Measurements from ENCODE around the gene CTSG.
"Not testable (repeated sequence)": the region's sequence is repeated elsewhere in the genome, so short reads cannot be mapped to it uniquely, and the experiment has no call there.

The CTSG gene

GRCh38 chr14:24576182-24576581 is at the start of gene CTSG:
Gene CTSG (minus strand): TSS chr14:24576250. CDS start chr14:24576223, 27 bp downstream.
- DNase-seq (ENCODE audit: low spot score in 2 of 2) (no peak), ATAC-seq (no peak)
- Mint-ChIP-seq H3K9me3 (no peaks in the 10 kb centered on the region), H3K4me3 (no peak within 1 kb of the TSS), H3K36me3 (no peaks in the 10 kb centered on the region), H3K4me1 (no peaks in the 10 kb centered on the region), H3K27ac (peak within 1 kb of the TSS; percentile 48)

- Mint-ChIP-seq H3K4me1 (peaks cover 54% of the 10 kb centered on the region), H3K27ac (peak overlapping the region; percentile 92), H3K4me3 (peak overlapping the region; percentile 25), H3K9me3 (no peaks in the 10 kb centered on the region), H3K36me3 (peaks cover 12% of the 10 kb centered on the region)
- no peak for ATAC-seq
- DNase-seq (ENCODE audit: low spot score in 2 of 2), result no peak
Observed at GRCh38 chr14:24613747-24614146, 37.7 kb upstream of the CTSG start.

- Mint-ChIP-seq H3K27ac (peak overlapping the region; percentile 92), H3K4me3 (peak overlapping the region; percentile 25), H3K9me3 (no peaks in the 10 kb centered on the region), H3K36me3 (peaks cover 17% of the 10 kb centered on the region), H3K4me1 (peaks cover 59% of the 10 kb centered on the region)
- peak; percentile 25 for ATAC-seq
- no peak for DNase-seq (ENCODE audit: low spot score in 2 of 2)
Observed at GRCh38 chr14:24613241-24613640, 37.2 kb upstream of the CTSG start.

GRCh38 chr14:24612196-24612595 is 36.1 kb upstream of the CTSG start:
- peaks cover 27% of the 10 kb centered on the region for H3K36me3 Mint-ChIP-seq
- no peak for DNase-seq (ENCODE audit: low spot score in 2 of 2)
- peak overlapping the region; percentile 25 for H3K4me3 Mint-ChIP-seq
- H3K27ac Mint-ChIP-seq, result peak overlapping the region; percentile 92
- H3K9me3 Mint-ChIP-seq, result no peaks in the 10 kb centered on the region
- peak; percentile 33 for ATAC-seq
- peaks cover 70% of the 10 kb centered on the region for H3K4me1 Mint-ChIP-seq

- H3K4me1 Mint-ChIP-seq, result peaks cover 85% of the 10 kb centered on the region
- peak in 1 of 2 donors; percentile 58 for DNase-seq (ENCODE audit: low spot score in 2 of 2)
- peak; percentile 87 for ATAC-seq
- H3K27ac Mint-ChIP-seq, result peak within 1 kb of the TSS; percentile 97
- no peaks in the 10 kb centered on the region for H3K9me3 Mint-ChIP-seq
- peak within 1 kb of the TSS; percentile 85 for H3K4me3 Mint-ChIP-seq
- H3K36me3 Mint-ChIP-seq, result peaks cover 47% of the 10 kb centered on the region
Observed at GRCh38 chr14:24609655-24610344, 33.8 kb upstream of the CTSG start, which contains the start of gene GZMH. Gene GZMH (minus strand): TSS chr14:24609685. CDS start chr14:24609613, 72 bp downstream.

- H3K9me3 Mint-ChIP-seq, result no peaks in the 10 kb centered on the region
- peak overlapping the region; percentile 97 for H3K27ac Mint-ChIP-seq
- peaks cover 47% of the 10 kb centered on the region for H3K36me3 Mint-ChIP-seq
- peaks cover 68% of the 10 kb centered on the region for H3K4me1 Mint-ChIP-seq
- peak overlapping the region; percentile 85 for H3K4me3 Mint-ChIP-seq
- no peak for DNase-seq (ENCODE audit: low spot score in 2 of 2)
- peak; percentile 27 for ATAC-seq
Observed at GRCh38 chr14:24607635-24608514, 31.8 kb upstream of the CTSG start.

- H3K4me1 Mint-ChIP-seq, result peaks cover 60% of the 10 kb centered on the region
- peak; percentile 67 for ATAC-seq
- peak in 1 of 2 donors; percentile 64 for DNase-seq (ENCODE audit: low spot score in 2 of 2)
- H3K36me3 Mint-ChIP-seq, result peaks cover 47% of the 10 kb centered on the region
- H3K27ac Mint-ChIP-seq, result peak overlapping the region; percentile 97
- H3K4me3 Mint-ChIP-seq, result peak overlapping the region; percentile 85
- H3K9me3 Mint-ChIP-seq, result no peaks in the 10 kb centered on the region
Observed at GRCh38 chr14:24607081-24607480, 31.0 kb upstream of the CTSG start.

GRCh38 chr14:24606297-24606696 is 30.2 kb upstream of the CTSG start:
- Mint-ChIP-seq H3K36me3 (peaks cover 47% of the 10 kb centered on the region), H3K4me1 (peaks cover 54% of the 10 kb centered on the region), H3K4me3 (peak overlapping the region; percentile 85), H3K27ac (peak overlapping the region; percentile 97), H3K9me3 (no peaks in the 10 kb centered on the region)
- DNase-seq (ENCODE audit: low spot score in 2 of 2) (no peak), ATAC-seq (no peak)

- peaks cover 54% of the 10 kb centered on the region for H3K4me1 Mint-ChIP-seq
- ATAC-seq, result peak; percentile 73
- peak; percentile 72 to 89 for DNase-seq (ENCODE audit: low spot score in 2 of 2)
- H3K27ac Mint-ChIP-seq, result peak overlapping the region; percentile 97
- H3K36me3 Mint-ChIP-seq, result peaks cover 47% of the 10 kb centered on the region
- no peaks in the 10 kb centered on the region for H3K9me3 Mint-ChIP-seq
- H3K4me3 Mint-ChIP-seq, result peak overlapping the region; percentile 85
Observed at GRCh38 chr14:24605435-24606190, 29.6 kb upstream of the CTSG start.

GRCh38 chr14:24597403-24597802 is 21.4 kb upstream of the CTSG start:
- Mint-ChIP-seq H3K27ac (no peak overlapping the region), H3K9me3 (peaks cover 16% of the 10 kb centered on the region), H3K4me3 (no peak overlapping the region), H3K36me3 (no peaks in the 10 kb centered on the region), H3K4me1 (no peaks in the 10 kb centered on the region)
- no peak for ATAC-seq
- no peak for DNase-seq (ENCODE audit: low spot score in 2 of 2)

GRCh38 chr14:24595073-24595808 is 19.2 kb upstream of the CTSG start:
- ATAC-seq, result no peak
- Mint-ChIP-seq H3K27ac (peak overlapping the region; percentile 63), H3K4me3 (no peak overlapping the region), H3K4me1 (no peaks in the 10 kb centered on the region), H3K9me3 (peaks cover 18% of the 10 kb centered on the region), H3K36me3 (no peaks in the 10 kb centered on the region)
- no peak for DNase-seq (ENCODE audit: low spot score in 2 of 2)

- not testable (repeated sequence) for DNase-seq (ENCODE audit: low spot score in 2 of 2); H3K4me3 Mint-ChIP-seq; H3K27ac Mint-ChIP-seq; ATAC-seq; H3K4me1 Mint-ChIP-seq; H3K36me3 Mint-ChIP-seq
- H3K9me3 Mint-ChIP-seq, result peaks cover 11% of the 10 kb centered on the region
Observed at GRCh38 chr14:24591004-24591403, 15.0 kb upstream of the CTSG start.

GRCh38 chr14:24584402-24584801 is 8.4 kb upstream of the CTSG start:
- not testable (repeated sequence) for H3K4me1 Mint-ChIP-seq; ATAC-seq; H3K4me3 Mint-ChIP-seq; DNase-seq (ENCODE audit: low spot score in 2 of 2); H3K27ac Mint-ChIP-seq; H3K9me3 Mint-ChIP-seq; H3K36me3 Mint-ChIP-seq

GRCh38 chr14:24578558-24578957 is 2.5 kb upstream of the CTSG start:
- Mint-ChIP-seq H3K9me3 (no peaks in the 10 kb centered on the region), H3K36me3 (no peaks in the 10 kb centered on the region), H3K4me3 (no peak overlapping the region), H3K4me1 (no peaks in the 10 kb centered on the region), H3K27ac (no peak overlapping the region)
- no peak for DNase-seq (ENCODE audit: low spot score in 2 of 2)
- ATAC-seq, result no peak
